ENCODE measurements around the gene TRIP13.

DNA sequence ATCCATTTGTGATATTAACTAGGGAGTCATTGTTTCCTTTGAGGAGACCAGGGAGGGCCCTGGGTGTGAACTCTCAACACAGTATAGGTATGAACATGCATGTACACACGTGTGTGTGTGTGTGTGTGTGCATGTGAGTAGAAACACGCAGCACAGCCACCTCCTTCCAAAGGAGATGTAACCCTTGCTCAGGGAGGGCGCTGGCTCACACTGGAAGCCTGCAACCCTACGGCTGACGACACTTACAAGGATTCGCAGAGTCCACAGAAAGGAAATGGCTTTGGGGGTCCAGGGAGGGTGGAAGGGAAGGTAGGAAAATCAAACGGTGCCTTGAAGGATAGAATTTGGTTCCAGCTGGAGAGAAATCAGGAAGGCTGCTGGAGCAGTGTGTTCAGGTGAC lies 21.9 kb downstream of the TRIP13 start:
- TF ChIP-seq, protein P1, sequence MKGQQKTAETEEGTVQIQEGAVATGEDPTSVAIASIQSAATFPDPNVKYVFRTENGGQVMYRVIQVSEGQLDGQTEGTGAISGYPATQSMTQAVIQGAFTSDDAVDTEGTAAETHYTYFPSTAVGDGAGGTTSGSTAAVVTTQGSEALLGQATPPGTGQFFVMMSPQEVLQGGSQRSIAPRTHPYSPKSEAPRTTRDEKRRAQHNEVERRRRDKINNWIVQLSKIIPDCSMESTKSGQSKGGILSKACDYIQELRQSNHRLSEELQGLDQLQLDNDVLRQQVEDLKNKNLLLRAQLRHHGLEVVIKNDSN (IDR thresholded peaks at IDR 0.05; ENCODE audit: borderline replicate concordance, extremely low read length, insufficient read depth, low read depth, low read length), result no peak
- TF ChIP-seq, protein P2, sequence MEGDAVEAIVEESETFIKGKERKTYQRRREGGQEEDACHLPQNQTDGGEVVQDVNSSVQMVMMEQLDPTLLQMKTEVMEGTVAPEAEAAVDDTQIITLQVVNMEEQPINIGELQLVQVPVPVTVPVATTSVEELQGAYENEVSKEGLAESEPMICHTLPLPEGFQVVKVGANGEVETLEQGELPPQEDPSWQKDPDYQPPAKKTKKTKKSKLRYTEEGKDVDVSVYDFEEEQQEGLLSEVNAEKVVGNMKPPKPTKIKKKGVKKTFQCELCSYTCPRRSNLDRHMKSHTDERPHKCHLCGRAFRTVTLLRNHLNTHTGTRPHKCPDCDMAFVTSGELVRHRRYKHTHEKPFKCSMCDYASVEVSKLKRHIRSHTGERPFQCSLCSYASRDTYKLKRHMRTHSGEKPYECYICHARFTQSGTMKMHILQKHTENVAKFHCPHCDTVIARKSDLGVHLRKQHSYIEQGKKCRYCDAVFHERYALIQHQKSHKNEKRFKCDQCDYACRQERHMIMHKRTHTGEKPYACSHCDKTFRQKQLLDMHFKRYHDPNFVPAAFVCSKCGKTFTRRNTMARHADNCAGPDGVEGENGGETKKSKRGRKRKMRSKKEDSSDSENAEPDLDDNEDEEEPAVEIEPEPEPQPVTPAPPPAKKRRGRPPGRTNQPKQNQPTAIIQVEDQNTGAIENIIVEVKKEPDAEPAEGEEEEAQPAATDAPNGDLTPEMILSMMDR (IDR thresholded peaks at IDR 0.05 in 2 of 3, conservative IDR thresholded peaks at IDR 0.05 in 1 of 3; ENCODE audit: control insufficient read depth in 2 of 3, extremely low read depth in 1 of 3, insufficient read depth in 1 of 3, low read depth in 3 of 3, low read length in 3 of 3), result no peak
- TF ChIP-seq EZH2 (IDR thresholded peaks at IDR 0.05; ENCODE audit: borderline replicate concordance, control insufficient read depth, low read depth, low read length) (no peak), MEF2A (IDR thresholded peaks at IDR 0.05; ENCODE audit: insufficient read depth, low read depth, low read length) (no peak), FOXK2 (IDR thresholded peaks at IDR 0.05) (no peak), RFX5 (IDR thresholded peaks at IDR 0.05; ENCODE audit: low read depth, low read length) (no peak), TAF1 (IDR thresholded peaks at IDR 0.05; ENCODE audit: borderline replicate concordance, low read depth, low read length) (no peak)

Data from GM12878 (cell line).